A549 (cell line): ENCODE results near the gene FZD10. TPM values are rescaled to one million over a fixed set of nuclear protein-coding genes. Genes with fewer than 3 reads are reported as not detected.

Experiments
- ATAC-seq, 2 experiments: fragments of 200-7000 bp in 1 of 2; fragments of >200 bp in 1 of 2; cut with Nextera tagmentation in 1 of 2; cut with Tn5 transposase in 1 of 2; 3 replicates each; pipeline versions ENCODE4 v1.8.0 to v1.9.1; 2018 to 2020; ENCODE audit warnings: mild to moderate bottlenecking in 1 of 2, moderate library complexity in 1 of 2
- CTCF ChIA-PET: fragments of 300-600 bp; sonication (Branson Sonifier 250); formaldehyde crosslinking; extraction: SDS; loops from one replicate; lab custom pipeline; 2021; ENCODE audit warnings: antibody characterized with exemption, inconsistent platforms; lab: Yijun Ruan, JAX
- POLR2A ChIA-PET: fragments of 350-600 bp; formaldehyde crosslinking; extraction: SDS; loops from one replicate; lab custom pipeline; 2021; ENCODE audit warnings: antibody characterized with exemption, inconsistent platforms; lab: Yijun Ruan, JAX
- DNase-seq, 2 experiments: peaks; one replicate each; pipeline versions ENCODE4 v3.0.0 to v3.0.0-alpha.2; 2011 to 2016; ENCODE audit warnings: low read depth in 1 of 2, low spot score in 1 of 2
- FAIRE-seq: peaks from 2 replicates; lab custom pipeline; 2011; peaks lifted over from hg19 to GRCh38; lab: Jason Lieb, UNC
- H3K27ac ChIP-seq, 2 experiments: fragments of >200 bp; sonication (Bioruptor Twin); formaldehyde crosslinking; 3 replicates each; pipeline ENCODE4 v1.5.1; 2016 to 2017
- H3K4me1 ChIP-seq: fragments of >200 bp; sonication (Bioruptor Twin); formaldehyde crosslinking; 3 replicates; pipeline ENCODE4 v1.6.1; 2016
- H3K4me2 ChIP-seq: fragments of >200 bp; sonication (Bioruptor Twin); formaldehyde crosslinking; 3 replicates; pipeline ENCODE4 v1.6.1; 2016
- H3K4me3 ChIP-seq: fragments of >200 bp; sonication (Bioruptor Twin); formaldehyde crosslinking; 3 replicates; pipeline ENCODE4 v1.5.1; 2016
- H3K9me3 ChIP-seq: fragments of >200 bp; sonication (Bioruptor Twin); formaldehyde crosslinking; 3 replicates; pipeline ENCODE4 v1.6.1; 2016
- CBX8 ChIP-seq: fragments of 200-600 bp; sonication (generic); IDR thresholded peaks from 2 replicates; pipeline ENCODE4 v1.6.1; 2016
- CEBPB ChIP-seq, 2 experiments: fragments of >200 bp in 1 of 2; sonication (Bioruptor Twin) in 1 of 2; formaldehyde crosslinking in 1 of 2; IDR thresholded peaks; 2 replicates each; pipeline ENCODE4 v1.6.1; 2012 to 2016
- ELK1 ChIP-seq: fragments of 150-350 bp; IDR thresholded peaks from 2 replicates; pipeline ENCODE4 v1.6.1; 2014; ENCODE audit warnings: low read depth, mild to moderate bottlenecking, low read length
- ESRRA ChIP-seq: fragments of 150-350 bp; IDR thresholded peaks from 2 replicates; pipeline ENCODE4 v1.6.1; 2014; ENCODE audit warnings: mild to moderate bottlenecking, low read length, borderline replicate concordance
- FOSL2 ChIP-seq, 2 experiments: fragments of 450-650 bp in 1 of 2; fragments of >200 bp in 1 of 2; sonication (Bioruptor Twin) in 1 of 2; formaldehyde crosslinking; IDR thresholded peaks; 2 replicates each; pipeline versions ENCODE4 v1.5.0 to v1.6.1; 2016 to 2020; ENCODE audit warnings: mild to moderate bottlenecking in 1 of 2, moderate library complexity in 1 of 2
- FOXS1 ChIP-seq: fragments of 250-450 bp; sonication (Bioruptor Pico); IDR thresholded peaks from 2 replicates; pipeline ENCODE4 v1.5.0; 2020; ENCODE audit warnings: mild to moderate bottlenecking, moderate library complexity
- HMGXB4 ChIP-seq: fragments of 250-450 bp; sonication (Bioruptor Pico); IDR thresholded peaks from 2 replicates; pipeline ENCODE4 v1.5.0; 2021; ENCODE audit warnings: mild to moderate bottlenecking, moderate library complexity, borderline replicate concordance
- HOXB5 ChIP-seq: fragments of 250-450 bp; sonication (Bioruptor Pico); IDR thresholded peaks from 2 replicates; pipeline ENCODE4 v1.5.0; 2020; ENCODE audit warnings: mild to moderate bottlenecking, moderate library complexity
- JUNB ChIP-seq: fragments of >200 bp; sonication (Bioruptor Twin); formaldehyde crosslinking; IDR thresholded peaks from 2 replicates; pipeline ENCODE4 v1.6.1; 2016
- MAX ChIP-seq: IDR thresholded peaks from 2 replicates; pipeline ENCODE4 v1.6.1; 2012
- MYC ChIP-seq: IDR thresholded peaks from 2 replicates; pipeline ENCODE4 v1.6.1; 2012; ENCODE audit warnings: mild to moderate bottlenecking, inconsistent platforms, low read length, improper control_type of control experiment, borderline replicate concordance
- NR3C1 ChIP-seq: fragments of >200 bp; sonication (Bioruptor Twin); formaldehyde crosslinking; IDR thresholded peaks from 3 replicates; pipeline ENCODE4 v1.6.1; 2017
- POLR2AphosphoS2 ChIP-seq: conservative IDR thresholded peaks from 2 replicates; pipeline ENCODE4 v1.6.1; 2012; ENCODE audit warnings: low read length, improper control_type of control experiment, inconsistent platforms
- RAD21 ChIP-seq, 2 experiments: fragments of >200 bp in 1 of 2; sonication (Bioruptor Twin) in 1 of 2; formaldehyde crosslinking in 1 of 2; IDR thresholded peaks in 1 of 2; conservative IDR thresholded peaks in 1 of 2; 2 replicates in 1 of 2; 3 replicates in 1 of 2; pipeline ENCODE4 v1.6.1; 2012 to 2018; ENCODE audit warnings: inconsistent platforms in 1 of 2
- RARB ChIP-seq: fragments of 250-450 bp; sonication (Bioruptor Pico); IDR thresholded peaks from 2 replicates; pipeline ENCODE4 v1.8.0; 2021; ENCODE audit warnings: mild to moderate bottlenecking, moderate library complexity
- REST ChIP-seq: fragments of 200-600 bp; sonication (generic); IDR thresholded peaks from 2 replicates; pipeline ENCODE4 v1.6.1; 2016; ENCODE audit warnings: antibody characterized with exemption, mild to moderate bottlenecking, moderate library complexity
- SREBF2 ChIP-seq: fragments of 450-650 bp; IDR thresholded peaks from 2 replicates; pipeline ENCODE4 v1.6.1; 2014; ENCODE audit warnings: mild to moderate bottlenecking, moderate library complexity
- TP53 ChIP-seq: fragments of 250-450 bp; sonication (Bioruptor Pico); IDR thresholded peaks from 2 replicates; pipeline ENCODE4 v1.5.0; 2021; ENCODE audit warnings: mild to moderate bottlenecking, moderate library complexity
- ZFP36 ChIP-seq: fragments of 450-650 bp; IDR thresholded peaks from 2 replicates; pipeline ENCODE4 v1.6.1; 2014; ENCODE audit warnings: borderline replicate concordance; ENCODE audit not compliant: partially characterized antibody
- ZSCAN20 ChIP-seq: fragments of 250-450 bp; sonication (Bioruptor Pico); IDR thresholded peaks from 2 replicates; pipeline ENCODE4 v1.8.0; 2022; ENCODE audit warnings: mild to moderate bottlenecking, moderate library complexity
- WGBS: methylation state at CpG from one replicate; pipeline ENCODE4 v1.1.6; 2017; ENCODE audit errors: missing lambda C conversion rate; 5-methylcytosine and 5-hydroxymethylcytosine counted together
- polyA plus RNA-seq, 4 experiments: library from polyadenylated mRNA; depleted of rRNA in 3 of 4; stranded (reverse); fragments of >200 nt; fragmentation: RNase III in 1 of 4; extraction: RNeasy Plus Mini Kit Qiagen cat#74134 plus additional on column Dnase treatment in 1 of 4; gene quantifications; 2 replicates in 3 of 4; 3 replicates in 1 of 4; pipeline ENCODE4 v1.2.3, GENCODE V29; 2011 to 2017

FZD10 gene
- polyA plus RNA-seq, 2 of the 4 experiments (the other 2 are of a cell fraction), result not detected

- TF ChIP-seq POLR2AphosphoS2 (no peak), FOXS1 (no peak), FOSL2 (IDR thresholded peaks at IDR 0.05) (no peak), FOSL2 (CRISPR knock-in tag; IDR thresholded peaks at IDR 0.05) (no peak), ELK1 (no peak)
Measured at GRCh38 chr12:130200445-130200844, 38.2 kb downstream of the FZD10 start (continued).

GRCh38 chr12:130201037-130201436 is 38.8 kb downstream of the FZD10 start:
- ChIA-PET CTCF (no interaction called here), POLR2A (no interaction called here)
- Histone ChIP-seq H3K4me3 (no peak overlapping the region), H3K4me2 (no peak overlapping the region), H3K9me3 (peaks cover 4% of the 10 kb centered on the region; the same call in 1 of the 3 replicates), H3K4me1 (no peaks in the 10 kb centered on the region), H3K27ac (no peak overlapping the region)
- WGBS, result 45% methylated on average over 8 of the region's 8 CpGs
- TF ChIP-seq SREBF2, result no peak
- TF ChIP-seq JUNB, result no peak
- TF ChIP-seq NR3C1, result no peak
- no peak for TF ChIP-seq ESRRA
- no peak for TF ChIP-seq MAX
- TF ChIP-seq RARB, result no peak
- no peak for TF ChIP-seq CEBPB (IDR thresholded peaks at IDR 0.05)
- TF ChIP-seq CBX8, result no peak
- TF ChIP-seq TP53, result no peak
- no peak for TF ChIP-seq FOSL2 (IDR thresholded peaks at IDR 0.05)
- no peak for TF ChIP-seq FOSL2 (CRISPR knock-in tag; IDR thresholded peaks at IDR 0.05)
- TF ChIP-seq HOXB5 (CRISPR knock-in tag), result no peak
- TF ChIP-seq REST, result no peak
- TF ChIP-seq MYC, result no peak
- no peak for TF ChIP-seq ZFP36
- no peak for TF ChIP-seq ZSCAN20 (CRISPR knock-in tag)
- no peak for TF ChIP-seq RAD21 (conservative IDR thresholded peaks at IDR 0.05 in 1 of 2, IDR thresholded peaks at IDR 0.05 in 1 of 2)
- TF ChIP-seq HMGXB4 (CRISPR knock-in tag), result no peak
- no peak for TF ChIP-seq POLR2AphosphoS2
- ATAC-seq (no peak), FAIRE-seq (no peak), DNase-seq (no peak)
